ENCODE measurements around the gene ALDH5A1.

ALDH5A1 gene

GRCh38 chr6:24545691-24546090 lies 50.9 kb downstream of the ALDH5A1 start:
- H3K4ac ChIP-seq (ENCODE audit: low read length), result no peak overlapping the region
- no peaks in the 10 kb centered on the region for H3K36me3 ChIP-seq (replicated peaks in 1 of 2; ENCODE audit: control insufficient read depth in 2 of 2, insufficient read depth in 2 of 2, low read length in 2 of 2)
- H3K4me3 ChIP-seq (ENCODE audit: low read length in 2 of 2), result no peak overlapping the region
- no peak overlapping the region for H2BK5ac ChIP-seq (ENCODE audit: low read length)
- no peak overlapping the region for H2BK15ac ChIP-seq (ENCODE audit: low read length)
- H3K23ac ChIP-seq (ENCODE audit: low read depth, low read length, poor library complexity), result no peak overlapping the region
- no peak overlapping the region for H2BK12ac ChIP-seq (ENCODE audit: low read length)
- H2BK120ac ChIP-seq (ENCODE audit: low read depth, low read length), result no peak overlapping the region
- no peak overlapping the region for H4K8ac ChIP-seq (ENCODE audit: low read depth, low read length)
- H3K4me2 ChIP-seq (ENCODE audit: insufficient read depth, low read length, poor library complexity, severe bottlenecking), result no peak overlapping the region
- no peak overlapping the region for H2AK5ac ChIP-seq (ENCODE audit: low read depth, low read length)
- H3K27me3 ChIP-seq (ENCODE audit: control insufficient read depth in 3 of 3, insufficient read depth in 3 of 3, low read depth in 1 of 3, low read length in 3 of 3), result no peaks in the 10 kb centered on the region
- no peak overlapping the region for H2AFZ ChIP-seq (ENCODE audit: low read length)
- H3K18ac ChIP-seq (ENCODE audit: low read length), result no peak overlapping the region
- no peak overlapping the region for H3K27ac ChIP-seq (replicated peaks; ENCODE audit: low read length)
- H3K4me1 ChIP-seq (ENCODE audit: control insufficient read depth in 2 of 2, insufficient read depth in 1 of 2, low read depth in 1 of 2, low read length in 2 of 2), result peaks cover 2% of the 10 kb centered on the region in 2 donors
- no peaks in the 10 kb centered on the region for H3K9me3 ChIP-seq (replicated peaks in 1 of 2; ENCODE audit: control insufficient read depth in 2 of 2, insufficient read depth in 1 of 2, low read depth in 1 of 2, low read length in 2 of 2)
- no CpG with 5 or more reads among the region's 3 CpGs for WGBS, 2 donors (ENCODE audit: extremely low coverage in 2 of 2, insufficient read length in 2 of 2, insufficient replicate concordance in 1 of 2)
- no peak overlapping the region for H3K14ac ChIP-seq (ENCODE audit: low read length)
- no peak overlapping the region for H3K9ac ChIP-seq (ENCODE audit: low read depth, low read length, poor library complexity)
- no peak overlapping the region for H4K91ac ChIP-seq (ENCODE audit: low read depth, low read length, poor library complexity)
- no peak for DNase-seq (ENCODE audit: low spot score)
- no peaks in the 10 kb centered on the region for H3K79me1 ChIP-seq (ENCODE audit: low read depth, low read length)

DNA sequence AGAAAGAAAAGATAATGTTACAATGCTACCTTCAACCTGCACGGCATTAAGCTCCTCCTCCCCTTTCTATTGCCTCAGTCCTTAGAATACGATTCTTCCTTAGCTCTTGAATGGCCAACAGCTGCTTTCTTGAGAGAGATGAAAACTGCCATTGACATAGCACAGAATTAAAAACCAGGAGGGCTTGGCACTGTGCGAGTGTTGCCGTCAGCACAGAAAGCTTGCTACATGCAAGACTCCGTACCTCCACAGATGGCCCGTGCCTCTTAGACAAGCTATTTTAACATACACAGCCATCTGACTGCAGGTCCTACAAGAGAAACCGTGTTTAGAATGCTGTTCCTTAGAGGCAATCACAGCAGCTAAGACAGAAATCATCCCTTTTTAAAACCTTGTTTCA lies 51.7 kb downstream of the ALDH5A1 start:
- Histone ChIP-seq H3K27me3 (ENCODE audit: control insufficient read depth in 3 of 3, insufficient read depth in 3 of 3, low read depth in 1 of 3, low read length in 3 of 3) (no peaks in the 10 kb centered on the region), H3K4ac (ENCODE audit: low read length) (no peak overlapping the region)
- WGBS, 2 donors (ENCODE audit: extremely low coverage in 2 of 2, insufficient read length in 2 of 2, insufficient replicate concordance in 1 of 2), result no CpG with 5 or more reads among the region's 7 CpGs

GRCh38 chr6:24547243-24547642 lies 52.5 kb downstream of the ALDH5A1 start:
- peaks cover 2% of the 10 kb centered on the region in 2 donors for H3K4me1 ChIP-seq (ENCODE audit: control insufficient read depth in 2 of 2, insufficient read depth in 1 of 2, low read depth in 1 of 2, low read length in 2 of 2)
- no peaks in the 10 kb centered on the region for H3K9me3 ChIP-seq (replicated peaks in 1 of 2; ENCODE audit: control insufficient read depth in 2 of 2, insufficient read depth in 1 of 2, low read depth in 1 of 2, low read length in 2 of 2)
- H3K27me3 ChIP-seq (ENCODE audit: control insufficient read depth in 3 of 3, insufficient read depth in 3 of 3, low read depth in 1 of 3, low read length in 3 of 3), result no peaks in the 10 kb centered on the region
- DNase-seq (ENCODE audit: low spot score), result no peak
- no peak overlapping the region for H4K91ac ChIP-seq (ENCODE audit: low read depth, low read length, poor library complexity)
- no peak overlapping the region for H2AK5ac ChIP-seq (ENCODE audit: low read depth, low read length)
- H2BK120ac ChIP-seq (ENCODE audit: low read depth, low read length), result no peak overlapping the region
- H3K27ac ChIP-seq (replicated peaks; ENCODE audit: low read length), result no peak overlapping the region
- H3K9ac ChIP-seq (ENCODE audit: low read depth, low read length, poor library complexity), result no peak overlapping the region
- H3K79me1 ChIP-seq (ENCODE audit: low read depth, low read length), result no peaks in the 10 kb centered on the region
- no peak overlapping the region for H3K18ac ChIP-seq (ENCODE audit: low read length)
- H2AFZ ChIP-seq (ENCODE audit: low read length), result peak overlapping the region; percentile 79
- H3K4me2 ChIP-seq (ENCODE audit: insufficient read depth, low read length, poor library complexity, severe bottlenecking), result no peak overlapping the region
- WGBS, 2 donors (ENCODE audit: extremely low coverage in 2 of 2, insufficient read length in 2 of 2, insufficient replicate concordance in 1 of 2), result no CpG with 5 or more reads among the region's 12 CpGs
- H2BK12ac ChIP-seq (ENCODE audit: low read length), result no peak overlapping the region
- no peak overlapping the region for H4K8ac ChIP-seq (ENCODE audit: low read depth, low read length)
- H3K4ac ChIP-seq (ENCODE audit: low read length), result no peak overlapping the region
- H3K14ac ChIP-seq (ENCODE audit: low read length), result no peak overlapping the region
- no peak overlapping the region for H2BK5ac ChIP-seq (ENCODE audit: low read length)
- no peak overlapping the region for H3K23ac ChIP-seq (ENCODE audit: low read depth, low read length, poor library complexity)
- H3K4me3 ChIP-seq (ENCODE audit: low read length in 2 of 2), result no peak overlapping the region
- no peaks in the 10 kb centered on the region for H3K36me3 ChIP-seq (replicated peaks in 1 of 2; ENCODE audit: control insufficient read depth in 2 of 2, insufficient read depth in 2 of 2, low read length in 2 of 2)
- H2BK15ac ChIP-seq (ENCODE audit: low read length), result no peak overlapping the region

More for the DNA sequence above, 51.7 kb downstream of the ALDH5A1 start:
- Histone ChIP-seq H2BK12ac (ENCODE audit: low read length) (no peak overlapping the region), H3K14ac (ENCODE audit: low read length) (no peak overlapping the region), H2BK5ac (ENCODE audit: low read length) (no peak overlapping the region), H3K4me2 (ENCODE audit: insufficient read depth, low read length, poor library complexity, severe bottlenecking) (no peak overlapping the region), H3K18ac (ENCODE audit: low read length) (no peak overlapping the region), H3K9ac (ENCODE audit: low read depth, low read length, poor library complexity) (no peak overlapping the region), H3K9me3 (replicated peaks in 1 of 2; ENCODE audit: control insufficient read depth in 2 of 2, insufficient read depth in 1 of 2, low read depth in 1 of 2, low read length in 2 of 2) (no peaks in the 10 kb centered on the region), H2BK15ac (ENCODE audit: low read length) (no peak overlapping the region), H4K91ac (ENCODE audit: low read depth, low read length, poor library complexity) (no peak overlapping the region), H3K36me3 (replicated peaks in 1 of 2; ENCODE audit: control insufficient read depth in 2 of 2, insufficient read depth in 2 of 2, low read length in 2 of 2) (no peaks in the 10 kb centered on the region), H2AK5ac (ENCODE audit: low read depth, low read length) (no peak overlapping the region), H3K23ac (ENCODE audit: low read depth, low read length, poor library complexity) (no peak overlapping the region), H3K79me1 (ENCODE audit: low read depth, low read length) (no peaks in the 10 kb centered on the region), H2BK120ac (ENCODE audit: low read depth, low read length) (no peak overlapping the region), H4K8ac (ENCODE audit: low read depth, low read length) (no peak overlapping the region), H3K4me1 (ENCODE audit: control insufficient read depth in 2 of 2, insufficient read depth in 1 of 2, low read depth in 1 of 2, low read length in 2 of 2) (peaks cover 2% of the 10 kb centered on the region in 2 donors), H3K27ac (replicated peaks; ENCODE audit: low read length) (no peak overlapping the region), H3K4me3 (ENCODE audit: low read length in 2 of 2) (no peak overlapping the region), H2AFZ (ENCODE audit: low read length) (no peak overlapping the region)
- no peak for DNase-seq (ENCODE audit: low spot score)

DNA sequence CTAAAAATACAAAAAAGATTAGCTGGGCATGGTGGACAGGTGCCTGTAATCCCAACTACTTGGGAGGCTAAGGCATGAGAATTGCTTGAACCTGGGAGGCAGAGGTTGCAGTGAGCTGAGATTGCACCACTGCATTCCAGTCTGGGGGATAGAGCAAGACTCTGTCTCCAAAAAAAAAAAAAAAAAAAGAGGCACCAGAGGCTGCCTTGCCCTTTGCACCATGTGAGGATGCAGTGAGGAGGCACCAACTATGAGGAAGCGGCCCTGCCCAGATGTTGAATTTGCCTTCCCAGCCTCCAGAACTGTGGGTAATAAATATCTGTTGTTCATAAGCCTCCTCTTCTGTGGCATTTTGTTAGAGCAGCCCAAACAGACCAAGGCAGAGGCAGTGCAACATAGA lies 54.4 kb downstream of the ALDH5A1 start:
- no peak overlapping the region for H3K4me3 ChIP-seq (ENCODE audit: low read length in 2 of 2)
- H2BK12ac ChIP-seq (ENCODE audit: low read length), result no peak overlapping the region
- H3K27ac ChIP-seq (replicated peaks; ENCODE audit: low read length), result no peak overlapping the region
- no peak overlapping the region for H3K4ac ChIP-seq (ENCODE audit: low read length)
- H2BK15ac ChIP-seq (ENCODE audit: low read length), result no peak overlapping the region
- H3K36me3 ChIP-seq (replicated peaks in 1 of 2; ENCODE audit: control insufficient read depth in 2 of 2, insufficient read depth in 2 of 2, low read length in 2 of 2), result no peaks in the 10 kb centered on the region
- no peak overlapping the region for H2AFZ ChIP-seq (ENCODE audit: low read length)
- no peak overlapping the region for H3K23ac ChIP-seq (ENCODE audit: low read depth, low read length, poor library complexity)
- no peak overlapping the region for H3K4me2 ChIP-seq (ENCODE audit: insufficient read depth, low read length, poor library complexity, severe bottlenecking)
- no peak overlapping the region for H3K14ac ChIP-seq (ENCODE audit: low read length)
- no peak overlapping the region for H2AK5ac ChIP-seq (ENCODE audit: low read depth, low read length)
- H3K4me1 ChIP-seq (ENCODE audit: control insufficient read depth in 2 of 2, insufficient read depth in 1 of 2, low read depth in 1 of 2, low read length in 2 of 2), result peaks cover 2% of the 10 kb centered on the region in 2 donors
- H3K9ac ChIP-seq (ENCODE audit: low read depth, low read length, poor library complexity), result no peak overlapping the region
- H3K79me1 ChIP-seq (ENCODE audit: low read depth, low read length), result no peaks in the 10 kb centered on the region
- no peak overlapping the region for H4K91ac ChIP-seq (ENCODE audit: low read depth, low read length, poor library complexity)
- no peak for DNase-seq (ENCODE audit: low spot score)
- no CpG with 5 or more reads among the region's 1 CpG for WGBS, 2 donors (ENCODE audit: extremely low coverage in 2 of 2, insufficient read length in 2 of 2, insufficient replicate concordance in 1 of 2)
- H3K9me3 ChIP-seq (replicated peaks in 1 of 2; ENCODE audit: control insufficient read depth in 2 of 2, insufficient read depth in 1 of 2, low read depth in 1 of 2, low read length in 2 of 2), result no peaks in the 10 kb centered on the region
- no peaks in the 10 kb centered on the region for H3K27me3 ChIP-seq (ENCODE audit: control insufficient read depth in 3 of 3, insufficient read depth in 3 of 3, low read depth in 1 of 3, low read length in 3 of 3)
- no peak overlapping the region for H3K18ac ChIP-seq (ENCODE audit: low read length)
- no peak overlapping the region for H2BK5ac ChIP-seq (ENCODE audit: low read length)
- no peak overlapping the region for H4K8ac ChIP-seq (ENCODE audit: low read depth, low read length)
- no peak overlapping the region for H2BK120ac ChIP-seq (ENCODE audit: low read depth, low read length)

Measured in neuronal stem cell (in vitro differentiated cells).